Breast epithelium (tissue), 4 donors: ENCODE results near the gene RASL12. TPM values are rescaled to one million over a fixed set of nuclear protein-coding genes. Genes with fewer than 3 reads are reported as not detected.

Source experiments
- DNase-seq, 2 donors: peaks; one replicate each; pipeline ENCODE4 v3.0.0-alpha.2; 2019; ENCODE audit warnings: low spot score in 2 of 2
- H3K27ac ChIP-seq, 2 donors: fragments of 200-600 bp; sonication (generic) in 1 of 2; one replicate each; pipeline ENCODE4 v1.5.1; 2016 to 2019; ENCODE audit warnings: mild to moderate bottlenecking in 1 of 2
- H3K27me3 ChIP-seq, 2 donors: fragments of 200-600 bp; sonication (generic) in 1 of 2; one replicate each; pipeline versions ENCODE4 v1.5.1 to v1.6.0; 2017 to 2019; ENCODE audit warnings: control low read depth in 1 of 2, mild to moderate bottlenecking in 1 of 2
- H3K36me3 ChIP-seq: fragments of 200-600 bp; one replicate; pipeline ENCODE4 v1.5.1; 2019
- H3K4me1 ChIP-seq, 2 donors: fragments of 200-600 bp; sonication (generic); one replicate each; pipeline ENCODE4 v1.5.1; 2016 to 2019; ENCODE audit warnings: control low read depth in 1 of 2
- H3K4me3 ChIP-seq, 3 donors: fragments of 200-600 bp; sonication (generic); 1 replicate in 2 of 3; 2 replicates in 1 of 3; pipeline ENCODE4 v1.5.1; 2016 to 2019; ENCODE audit warnings: mild to moderate bottlenecking in 3 of 3, moderate library complexity in 2 of 3
- H3K9me3 ChIP-seq, 2 donors: fragments of 200-600 bp; sonication (generic) in 1 of 2; one replicate each; pipeline ENCODE4 v1.5.1; 2016 to 2019; ENCODE audit warnings: control low read depth in 1 of 2
- POLR2A ChIP-seq: fragments of 450-650 bp; IDR thresholded peaks from one replicate; pipeline ENCODE4 v1.6.1; 2016; ENCODE audit warnings: antibody characterized with exemption, mild to moderate bottlenecking, moderate library complexity
- POLR2AphosphoS5 ChIP-seq, 3 donors: sonication (generic); formaldehyde crosslinking; IDR thresholded peaks; one replicate each; pipeline ENCODE4 v1.6.1; 2017; ENCODE audit warnings: antibody characterized with exemption in 3 of 3
- intact Hi-C: fragments of 100-400 bp; cut with DNase I; formaldehyde crosslinking; loops from one replicate; pipeline ENCODE4 v1.15.1; 2023; ENCODE audit warnings: low total_unique reads
- total RNA-seq, 3 donors: library from RNA; depleted of rRNA; stranded (reverse); fragments of >200 nt; gene quantifications; one replicate each; pipeline ENCODE4 v1.1.0, GENCODE V29; 2016
- TF ChIP-seq, protein P1 (sequence below), 3 donors: fragments of 450-650 bp; IDR thresholded peaks; one replicate each; pipeline ENCODE4 v1.5.1; 2016 to 2017; ENCODE audit warnings: antibody characterized with exemption in 3 of 3, mild to moderate bottlenecking in 3 of 3, moderate library complexity in 3 of 3

RASL12 gene
- total RNA-seq, 3 donors from 2014 or later: 12.6 to 20.6 (median 20.3) TPM

DNA sequence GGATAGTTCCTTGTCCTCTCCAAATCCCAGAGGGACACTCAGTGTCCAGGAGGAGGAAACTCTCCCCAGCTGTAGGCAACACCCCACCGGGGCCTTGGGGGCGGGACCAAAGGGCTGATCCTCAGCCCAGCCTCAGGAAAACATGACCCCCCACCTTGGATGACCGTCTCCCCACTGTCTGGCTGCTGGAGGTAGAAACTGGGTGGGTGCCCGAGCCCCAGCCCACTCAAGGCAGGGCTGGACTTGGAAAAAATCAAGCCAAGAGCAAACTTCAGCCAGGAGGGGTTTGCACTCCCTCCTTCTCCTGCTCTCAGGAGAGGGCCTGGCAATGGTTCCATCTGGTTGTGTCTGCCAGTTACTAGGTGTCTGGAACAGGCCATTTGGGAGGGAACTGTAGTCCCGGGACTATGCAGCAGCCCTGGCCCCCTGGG, 3.6 kb upstream of the RASL12 start:
- TF ChIP-seq POLR2A: no peak
- no peak for TF ChIP-seq POLR2AphosphoS5 (IDR thresholded peaks at IDR 0.05)
- TF ChIP-seq, protein P1, sequence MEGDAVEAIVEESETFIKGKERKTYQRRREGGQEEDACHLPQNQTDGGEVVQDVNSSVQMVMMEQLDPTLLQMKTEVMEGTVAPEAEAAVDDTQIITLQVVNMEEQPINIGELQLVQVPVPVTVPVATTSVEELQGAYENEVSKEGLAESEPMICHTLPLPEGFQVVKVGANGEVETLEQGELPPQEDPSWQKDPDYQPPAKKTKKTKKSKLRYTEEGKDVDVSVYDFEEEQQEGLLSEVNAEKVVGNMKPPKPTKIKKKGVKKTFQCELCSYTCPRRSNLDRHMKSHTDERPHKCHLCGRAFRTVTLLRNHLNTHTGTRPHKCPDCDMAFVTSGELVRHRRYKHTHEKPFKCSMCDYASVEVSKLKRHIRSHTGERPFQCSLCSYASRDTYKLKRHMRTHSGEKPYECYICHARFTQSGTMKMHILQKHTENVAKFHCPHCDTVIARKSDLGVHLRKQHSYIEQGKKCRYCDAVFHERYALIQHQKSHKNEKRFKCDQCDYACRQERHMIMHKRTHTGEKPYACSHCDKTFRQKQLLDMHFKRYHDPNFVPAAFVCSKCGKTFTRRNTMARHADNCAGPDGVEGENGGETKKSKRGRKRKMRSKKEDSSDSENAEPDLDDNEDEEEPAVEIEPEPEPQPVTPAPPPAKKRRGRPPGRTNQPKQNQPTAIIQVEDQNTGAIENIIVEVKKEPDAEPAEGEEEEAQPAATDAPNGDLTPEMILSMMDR (IDR thresholded peaks at IDR 0.05): no peak
- Histone ChIP-seq H3K27ac (peak overlapping the region; percentile 57 to 96), H3K4me1 (no peaks in the 10 kb centered on the region), H3K36me3 (no peaks in the 10 kb centered on the region), H3K4me3 (no peak overlapping the region), H3K9me3 (no peaks in the 10 kb centered on the region), H3K27me3 (no peaks in the 10 kb centered on the region)
- no peak for DNase-seq
- intact Hi-C loops: no loop called here

DNA sequence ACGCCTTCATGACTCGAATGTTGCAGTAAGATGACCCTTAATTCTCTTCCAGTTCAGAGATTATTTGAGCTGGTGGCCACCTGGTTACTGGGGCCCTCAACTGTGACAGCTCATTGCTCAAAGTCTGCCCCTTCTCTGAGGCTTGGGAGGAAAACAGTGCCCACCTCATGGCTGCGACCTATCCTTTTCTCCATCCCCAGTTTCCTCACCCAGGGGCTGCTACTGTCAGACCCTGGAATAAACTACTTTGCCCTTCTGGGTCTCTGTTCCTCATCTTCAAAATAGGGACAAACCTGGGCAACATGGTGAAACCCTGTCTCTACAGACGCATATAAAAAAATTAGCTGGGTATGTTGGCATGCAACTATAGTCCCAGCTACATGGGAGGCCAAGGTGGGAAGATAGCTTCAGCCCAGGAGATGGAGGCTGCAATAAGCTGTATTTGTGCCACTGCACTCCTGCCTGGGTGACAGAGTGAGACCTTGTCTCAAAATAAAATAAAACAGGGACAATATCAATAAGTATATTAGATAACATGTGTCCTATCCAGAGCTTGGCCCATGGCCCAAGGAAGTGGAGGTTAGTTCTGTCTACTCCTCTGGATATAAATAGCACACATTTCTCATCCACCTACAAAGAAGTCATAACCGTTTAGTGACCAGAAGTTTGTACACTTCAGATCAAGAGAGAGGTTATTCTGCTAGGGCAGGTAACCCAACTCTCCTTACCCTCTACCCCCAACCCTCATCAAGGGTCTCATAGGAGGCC, 2.2 kb upstream of the RASL12 start:
- no peak for TF ChIP-seq POLR2A
- TF ChIP-seq, protein P1 (IDR thresholded peaks at IDR 0.05): no peak
- Histone ChIP-seq H3K36me3 (no peaks in the 10 kb centered on the region), H3K27me3 (no peaks in the 10 kb centered on the region), H3K27ac (peak overlapping the region; percentile 25 to 96), H3K4me1 (no peaks in the 10 kb centered on the region), H3K9me3 (no peaks in the 10 kb centered on the region), H3K4me3 (no peak overlapping the region)
- DNase-seq: no peak
- intact Hi-C loops: no loop called here

DNA sequence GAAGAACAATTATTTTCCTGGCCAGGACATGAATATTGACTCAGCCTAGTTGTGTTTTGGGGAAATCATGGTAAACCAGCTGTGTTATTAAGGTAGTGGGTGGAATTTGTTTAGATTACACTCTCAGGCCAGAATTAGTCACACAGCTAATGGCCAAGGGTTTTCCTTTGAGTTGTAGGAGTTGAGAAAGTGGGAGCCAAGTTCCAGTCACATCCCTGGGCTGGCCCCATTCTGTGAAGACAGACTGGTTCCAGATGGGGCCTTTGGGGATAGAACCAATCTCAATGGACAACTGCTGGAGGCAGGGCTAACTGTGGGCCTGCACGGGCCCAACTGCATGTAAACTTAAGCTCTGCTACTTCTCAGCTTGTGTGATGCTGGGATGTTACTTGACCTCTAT, 1.4 kb upstream of the RASL12 start:
- H3K4me3 ChIP-seq: no peak overlapping the region
- DNase-seq: no peak
- H3K9me3 ChIP-seq: no peaks in the 10 kb centered on the region
- intact Hi-C loops: no loop called here
- H3K4me1 ChIP-seq: no peaks in the 10 kb centered on the region
- TF ChIP-seq, protein P1 (IDR thresholded peaks at IDR 0.05): no peak
- TF ChIP-seq POLR2AphosphoS5 (IDR thresholded peaks at IDR 0.05) (no peak), POLR2A (no peak)
- H3K36me3 ChIP-seq: no peaks in the 10 kb centered on the region
- H3K27ac ChIP-seq: peak overlapping the region; percentile 76 to 96
- H3K27me3 ChIP-seq: no peaks in the 10 kb centered on the region

DNA sequence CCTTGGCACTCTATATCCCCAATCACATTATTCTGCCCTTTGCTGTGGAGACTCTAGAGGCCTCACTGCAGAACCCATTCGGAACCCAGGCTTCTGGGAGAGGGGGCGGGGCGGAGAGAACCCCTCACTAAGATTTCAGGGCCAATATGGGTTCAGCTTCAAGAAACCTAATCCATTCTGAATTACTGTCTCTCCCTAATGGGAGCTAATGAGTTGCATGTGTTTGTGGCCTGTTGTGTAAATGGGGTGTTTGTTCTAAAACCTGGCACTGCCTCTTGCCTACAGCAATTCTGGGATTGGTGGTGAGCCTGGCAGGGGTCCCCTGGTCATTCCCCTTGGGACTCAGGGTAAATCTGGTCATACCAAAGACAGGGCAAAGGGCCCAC, 605 bp upstream of the RASL12 start:
- H3K36me3 ChIP-seq: no peaks in the 10 kb centered on the region
- no peak for DNase-seq
- no peak for TF ChIP-seq POLR2A
- TF ChIP-seq POLR2AphosphoS5 (IDR thresholded peaks at IDR 0.05): no peak
- TF ChIP-seq, protein P1 (IDR thresholded peaks at IDR 0.05): no peak
- peak overlapping the region; percentile 76 to 96 for H3K27ac ChIP-seq
- peak overlapping the region; percentile 47 to 86 (median 61) for H3K4me3 ChIP-seq
- no peaks in the 10 kb centered on the region for H3K9me3 ChIP-seq
- no peaks in the 10 kb centered on the region for H3K4me1 ChIP-seq
- no peaks in the 10 kb centered on the region for H3K27me3 ChIP-seq
- intact Hi-C loops: no loop called here

DNA sequence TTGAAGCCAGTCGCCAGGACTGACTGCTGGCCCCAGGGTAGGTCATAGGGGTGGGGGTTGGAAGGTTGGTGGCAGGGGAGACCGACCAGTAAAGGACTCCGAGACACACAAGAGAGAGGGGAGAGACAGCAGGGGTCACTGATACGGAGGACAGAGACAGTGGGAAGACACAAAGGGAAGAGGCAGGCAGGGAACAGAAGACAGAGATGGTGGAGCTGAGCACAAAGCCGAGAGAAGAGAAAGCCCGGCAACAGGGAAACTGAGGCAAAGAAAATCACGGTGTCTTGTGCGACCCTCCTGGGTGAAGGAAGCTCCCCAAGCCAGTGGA, 510 bp downstream of the RASL12 start:
- no peaks in the 10 kb centered on the region for H3K9me3 ChIP-seq
- H3K36me3 ChIP-seq: no peaks in the 10 kb centered on the region
- H3K27me3 ChIP-seq: no peaks in the 10 kb centered on the region
- no peak for TF ChIP-seq POLR2A
- TF ChIP-seq, protein P1 (IDR thresholded peaks at IDR 0.05): no peak
- peak overlapping the region; percentile 76 to 96 for H3K27ac ChIP-seq
- peak overlapping the region; percentile 47 to 86 (median 61) for H3K4me3 ChIP-seq
- DNase-seq: no peak
- H3K4me1 ChIP-seq: no peaks in the 10 kb centered on the region
- intact Hi-C loops: loop anchor here (2.0 kb wide), 1 partner anchor 54 kb away; no protein-coding TSS in a partner anchor
